HL-60 (cell line): ENCODE measurements around the gene FAM83F.

Experiments used
- GABPA ChIP-seq: IDR thresholded peaks from 2 replicates; pipeline ENCODE4 v1.6.1; 2012; ENCODE audit warnings: low read depth
- POLR2AphosphoS5 ChIP-seq: IDR thresholded peaks from 2 replicates; pipeline ENCODE4 v1.6.1; 2012; ENCODE audit warnings: low read depth
- SPI1 ChIP-seq: IDR thresholded peaks from 2 replicates; pipeline ENCODE4 v1.6.1; 2012; ENCODE audit warnings: low read depth, mild to moderate bottlenecking, borderline replicate concordance
- TF ChIP-seq, protein P1 (sequence below): IDR thresholded peaks from one replicate; pipeline ENCODE4 v1.5.1; 2011; ENCODE audit warnings: low read length, control low read depth, inconsistent platforms; ENCODE audit not compliant: insufficient read depth
- TF ChIP-seq, protein P2 (sequence below): IDR thresholded peaks from 2 replicates; pipeline ENCODE4 v1.6.1; 2012; ENCODE audit warnings: low read depth; ENCODE audit not compliant: insufficient replicate concordance

DNA sequence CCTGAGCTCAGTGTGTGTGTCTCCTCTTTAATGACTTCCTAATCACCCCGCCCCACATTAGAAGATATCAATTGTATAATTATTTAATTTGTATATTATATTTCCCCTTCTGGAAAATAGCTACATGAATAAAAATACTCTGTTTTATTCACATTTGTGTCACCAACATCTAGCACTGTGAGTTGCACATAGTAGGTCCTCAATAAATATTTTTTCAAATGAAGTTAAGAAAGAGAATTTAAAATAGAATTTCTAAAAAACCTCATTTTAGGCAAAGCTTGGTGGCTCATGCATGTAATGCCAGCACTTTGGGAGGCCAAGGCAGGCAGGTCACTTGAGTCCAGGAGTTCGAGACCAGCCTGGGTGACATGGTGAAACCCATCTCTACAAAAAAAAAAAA lies 59.7 kb downstream of the FAM83F start:
- TF ChIP-seq, protein P1, sequence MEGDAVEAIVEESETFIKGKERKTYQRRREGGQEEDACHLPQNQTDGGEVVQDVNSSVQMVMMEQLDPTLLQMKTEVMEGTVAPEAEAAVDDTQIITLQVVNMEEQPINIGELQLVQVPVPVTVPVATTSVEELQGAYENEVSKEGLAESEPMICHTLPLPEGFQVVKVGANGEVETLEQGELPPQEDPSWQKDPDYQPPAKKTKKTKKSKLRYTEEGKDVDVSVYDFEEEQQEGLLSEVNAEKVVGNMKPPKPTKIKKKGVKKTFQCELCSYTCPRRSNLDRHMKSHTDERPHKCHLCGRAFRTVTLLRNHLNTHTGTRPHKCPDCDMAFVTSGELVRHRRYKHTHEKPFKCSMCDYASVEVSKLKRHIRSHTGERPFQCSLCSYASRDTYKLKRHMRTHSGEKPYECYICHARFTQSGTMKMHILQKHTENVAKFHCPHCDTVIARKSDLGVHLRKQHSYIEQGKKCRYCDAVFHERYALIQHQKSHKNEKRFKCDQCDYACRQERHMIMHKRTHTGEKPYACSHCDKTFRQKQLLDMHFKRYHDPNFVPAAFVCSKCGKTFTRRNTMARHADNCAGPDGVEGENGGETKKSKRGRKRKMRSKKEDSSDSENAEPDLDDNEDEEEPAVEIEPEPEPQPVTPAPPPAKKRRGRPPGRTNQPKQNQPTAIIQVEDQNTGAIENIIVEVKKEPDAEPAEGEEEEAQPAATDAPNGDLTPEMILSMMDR, result no peak
- TF ChIP-seq, protein P2, sequence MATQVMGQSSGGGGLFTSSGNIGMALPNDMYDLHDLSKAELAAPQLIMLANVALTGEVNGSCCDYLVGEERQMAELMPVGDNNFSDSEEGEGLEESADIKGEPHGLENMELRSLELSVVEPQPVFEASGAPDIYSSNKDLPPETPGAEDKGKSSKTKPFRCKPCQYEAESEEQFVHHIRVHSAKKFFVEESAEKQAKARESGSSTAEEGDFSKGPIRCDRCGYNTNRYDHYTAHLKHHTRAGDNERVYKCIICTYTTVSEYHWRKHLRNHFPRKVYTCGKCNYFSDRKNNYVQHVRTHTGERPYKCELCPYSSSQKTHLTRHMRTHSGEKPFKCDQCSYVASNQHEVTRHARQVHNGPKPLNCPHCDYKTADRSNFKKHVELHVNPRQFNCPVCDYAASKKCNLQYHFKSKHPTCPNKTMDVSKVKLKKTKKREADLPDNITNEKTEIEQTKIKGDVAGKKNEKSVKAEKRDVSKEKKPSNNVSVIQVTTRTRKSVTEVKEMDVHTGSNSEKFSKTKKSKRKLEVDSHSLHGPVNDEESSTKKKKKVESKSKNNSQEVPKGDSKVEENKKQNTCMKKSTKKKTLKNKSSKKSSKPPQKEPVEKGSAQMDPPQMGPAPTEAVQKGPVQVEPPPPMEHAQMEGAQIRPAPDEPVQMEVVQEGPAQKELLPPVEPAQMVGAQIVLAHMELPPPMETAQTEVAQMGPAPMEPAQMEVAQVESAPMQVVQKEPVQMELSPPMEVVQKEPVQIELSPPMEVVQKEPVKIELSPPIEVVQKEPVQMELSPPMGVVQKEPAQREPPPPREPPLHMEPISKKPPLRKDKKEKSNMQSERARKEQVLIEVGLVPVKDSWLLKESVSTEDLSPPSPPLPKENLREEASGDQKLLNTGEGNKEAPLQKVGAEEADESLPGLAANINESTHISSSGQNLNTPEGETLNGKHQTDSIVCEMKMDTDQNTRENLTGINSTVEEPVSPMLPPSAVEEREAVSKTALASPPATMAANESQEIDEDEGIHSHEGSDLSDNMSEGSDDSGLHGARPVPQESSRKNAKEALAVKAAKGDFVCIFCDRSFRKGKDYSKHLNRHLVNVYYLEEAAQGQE, result no peak
- no peak for TF ChIP-seq POLR2AphosphoS5
- no peak for TF ChIP-seq GABPA
- no peak for TF ChIP-seq SPI1
